GM18505 (cell line): ENCODE measurements around the gene CBR4.
"Not testable (repeated sequence)": the region's sequence is repeated elsewhere in the genome, so short reads cannot be mapped to it uniquely, and the experiment has no call there.

Experiments
- ATAC-seq: cut with Tn5 transposase; IDR thresholded peaks from one replicate; pipeline ENCODE4 v1.9.1; 2021; ENCODE audit not compliant: unreplicated experiment
- POLR2A ChIP-seq: IDR thresholded peaks from 4 replicates; pipeline ENCODE4 v1.6.1; 2011; ENCODE audit warnings: borderline replicate concordance; ENCODE audit not compliant: insufficient read depth, insufficient read length; ENCODE audit errors: extremely low read depth

CBR4 gene

GRCh38 chr4:169044714-169045447 lies 34.8 kb upstream of the CBR4 start:
- ATAC-seq, result no peak
- no peak for TF ChIP-seq POLR2A

- no peak for TF ChIP-seq POLR2A
- ATAC-seq, result no peak
Measured at GRCh38 chr4:169042608-169043007, 32.6 kb upstream of the CBR4 start.

- TF ChIP-seq POLR2A, result no peak
- no peak for ATAC-seq
Measured at GRCh38 chr4:169040559-169041261, 30.7 kb upstream of the CBR4 start.

GRCh38 chr4:169039251-169039954 lies 29.3 kb upstream of the CBR4 start:
- no peak for TF ChIP-seq POLR2A
- ATAC-seq, result no peak

- no peak for TF ChIP-seq POLR2A
- no peak for ATAC-seq
Measured at GRCh38 chr4:169037506-169037905, 27.5 kb upstream of the CBR4 start.

- not testable (repeated sequence) for ATAC-seq
Measured at GRCh38 chr4:169035871-169036620, 26.0 kb upstream of the CBR4 start.

- TF ChIP-seq POLR2A, result no peak
- no peak for ATAC-seq
Measured at GRCh38 chr4:169033660-169034059, 23.6 kb upstream of the CBR4 start.

- ATAC-seq, result no peak
Measured at GRCh38 chr4:169032883-169033645, 23.0 kb upstream of the CBR4 start.

GRCh38 chr4:169032194-169032593 lies 22.1 kb upstream of the CBR4 start:
- no peak for TF ChIP-seq POLR2A
- no peak for ATAC-seq

More at GRCh38 chr4:169032883-169033645, 23.0 kb upstream of the CBR4 start:
- no peak for TF ChIP-seq POLR2A

GRCh38 chr4:169031392-169031791 lies 21.3 kb upstream of the CBR4 start:
- no peak for ATAC-seq
- TF ChIP-seq POLR2A, result no peak

GRCh38 chr4:169030562-169030982 lies 20.5 kb upstream of the CBR4 start:
- ATAC-seq, result no peak
- no peak for TF ChIP-seq POLR2A

GRCh38 chr4:169029947-169030346 lies 19.9 kb upstream of the CBR4 start:
- no peak for ATAC-seq
- TF ChIP-seq POLR2A, result no peak
